ENCODE measurements around the gene DCTN4.

Gene DCTN4

DNA sequence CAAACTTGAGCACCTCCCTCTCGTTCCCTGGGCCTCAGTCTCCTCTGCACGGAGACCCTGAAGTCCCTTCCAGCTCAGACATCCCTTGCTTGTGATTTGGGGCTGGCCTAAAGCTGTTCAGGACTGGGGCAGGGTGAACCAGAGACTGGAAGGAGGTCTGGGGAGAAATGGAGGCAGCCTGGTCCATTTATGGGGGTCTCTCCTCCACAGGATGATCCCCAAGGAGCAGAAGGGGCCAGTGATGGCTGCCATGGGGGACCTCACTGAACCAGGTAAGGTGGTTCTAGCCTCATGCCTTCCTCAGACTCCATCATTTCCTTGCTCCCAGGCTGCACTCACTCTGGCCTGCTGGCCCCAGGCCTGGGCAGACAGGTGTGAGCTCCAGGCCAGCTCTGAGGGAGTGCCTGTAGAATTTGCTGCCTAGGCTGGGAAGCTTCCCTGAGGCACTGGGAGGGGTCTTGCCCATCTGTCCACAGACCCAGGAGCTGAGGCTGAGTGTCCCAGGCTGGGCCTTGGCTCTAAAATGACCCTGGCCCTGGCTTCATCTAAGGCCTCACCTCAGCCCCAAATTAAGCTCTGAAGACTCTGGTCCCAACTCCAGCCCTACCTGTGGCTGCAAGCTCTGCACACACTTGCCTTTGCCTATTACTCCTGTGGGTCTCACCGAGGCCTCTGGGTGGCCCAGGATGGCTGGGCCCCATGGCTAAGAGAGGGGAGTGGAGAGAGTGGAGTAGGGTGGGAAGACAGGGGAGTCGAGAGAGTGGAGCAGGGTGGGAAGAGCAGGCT lies 95.9 kb downstream of the DCTN4 start:
- no peak for DNase-seq

DNA sequence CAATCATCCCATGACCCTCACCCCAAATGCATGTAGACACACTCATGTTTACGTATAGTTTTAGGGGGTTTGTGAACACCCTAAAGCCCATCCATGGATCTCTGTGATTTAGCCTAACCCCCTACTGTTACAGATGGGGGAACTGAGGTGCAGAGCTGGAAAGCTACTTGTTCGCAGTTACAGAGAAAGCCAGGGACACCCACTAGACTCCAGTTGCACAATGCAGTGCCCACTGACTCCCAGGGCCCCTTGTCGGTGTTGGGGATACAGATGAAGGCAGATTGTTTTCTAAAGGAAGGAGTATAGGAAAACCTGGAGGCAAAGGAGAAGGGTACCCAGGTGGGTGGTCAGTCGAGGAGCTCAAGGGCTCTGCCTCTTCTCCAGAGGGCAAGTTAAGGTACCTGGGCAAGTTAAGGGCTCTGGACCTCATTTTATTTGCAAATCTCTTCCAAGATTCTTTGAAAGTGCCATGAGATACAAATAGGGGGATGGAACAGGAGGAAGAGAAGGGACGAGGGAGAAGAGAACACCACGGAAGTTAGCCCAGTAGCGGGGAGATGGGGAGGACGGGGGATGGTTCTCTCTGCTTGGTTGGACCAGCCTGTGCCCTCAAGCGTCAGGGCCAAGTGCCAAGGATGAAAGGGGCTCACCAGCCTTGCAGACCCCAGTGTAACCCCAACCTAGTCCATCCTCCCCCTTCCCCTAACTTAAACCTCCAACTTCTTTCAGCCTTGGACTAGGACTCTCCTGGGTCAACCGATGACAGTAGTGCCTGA lies 96.8 kb downstream of the DCTN4 start:
- DNase-seq = no peak

DNA sequence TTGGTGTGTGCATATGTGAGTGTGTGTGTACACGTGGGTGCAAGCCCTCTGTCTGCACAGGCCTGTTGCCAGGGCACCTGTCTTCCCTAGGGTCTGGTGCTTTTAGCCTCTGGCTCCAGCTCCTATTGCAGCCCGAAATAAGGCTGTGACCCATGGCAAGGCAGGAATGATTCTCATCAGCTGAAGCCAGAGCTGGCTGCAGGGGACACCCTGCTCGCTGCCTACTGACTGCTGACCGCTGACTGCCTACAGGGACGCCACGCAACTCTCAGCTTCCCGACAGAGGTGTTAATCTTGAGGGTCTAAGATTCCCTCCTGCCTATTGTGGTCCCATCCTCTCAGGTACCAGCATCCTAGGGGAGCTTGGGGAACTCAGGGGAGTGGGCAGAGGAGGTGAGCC lies 97.7 kb downstream of the DCTN4 start, which contains the start of gene MYOZ3:
MYOZ3 (plus strand) TSS at position 166 of the 400 bp plus-strand sequence. CDS start 1,691 bp downstream, outside the sequence.
- DNase-seq = no peak

GRCh38 chr5:150660108-150660831 lies 98.5 kb downstream of the DCTN4 start:
- no peak for DNase-seq

DNA sequence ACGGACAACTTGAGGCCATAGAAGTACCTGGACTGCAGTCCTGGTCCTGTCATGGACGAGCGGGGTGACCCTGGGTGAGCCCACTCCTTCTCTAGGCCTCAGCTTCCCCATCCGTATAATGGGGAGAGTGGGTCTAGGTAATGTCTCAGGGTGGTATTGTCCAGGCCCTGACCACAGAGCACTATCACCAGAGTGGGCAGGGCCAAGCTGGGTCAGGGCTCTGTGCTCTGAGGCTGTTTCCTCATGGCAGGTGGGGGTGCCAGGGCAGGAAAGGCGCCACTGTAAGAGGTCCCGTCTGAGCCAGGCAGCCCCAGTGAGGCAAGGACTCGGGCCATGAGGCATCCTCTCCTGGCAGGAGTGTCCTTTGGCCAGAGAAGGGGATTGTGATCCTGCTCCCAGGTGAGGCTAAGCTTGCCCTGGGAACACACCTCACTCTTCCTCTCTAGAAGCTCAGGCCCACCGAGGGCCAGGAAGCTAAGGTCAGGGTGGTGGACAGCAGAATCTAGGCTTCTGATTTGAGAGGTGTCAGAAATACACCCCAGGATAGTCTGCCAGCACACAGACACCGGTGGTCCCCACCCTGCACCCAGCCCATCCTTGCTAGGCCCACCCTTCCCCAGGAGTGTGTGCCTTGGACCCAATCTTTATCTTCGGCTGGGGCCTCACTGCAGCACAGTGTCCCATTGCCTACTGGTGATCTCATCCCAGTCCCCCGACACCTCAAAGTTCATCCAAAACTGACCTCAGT lies 99.3 kb downstream of the DCTN4 start:
- DNase-seq = no peak

- DNase-seq = no peak
Measured at GRCh38 chr5:150658699-150659265, 100.0 kb downstream of the DCTN4 start.

Data from T-helper 9 cell (primary cell).